ENCODE measurements around the gene ZBTB37.

DNA sequence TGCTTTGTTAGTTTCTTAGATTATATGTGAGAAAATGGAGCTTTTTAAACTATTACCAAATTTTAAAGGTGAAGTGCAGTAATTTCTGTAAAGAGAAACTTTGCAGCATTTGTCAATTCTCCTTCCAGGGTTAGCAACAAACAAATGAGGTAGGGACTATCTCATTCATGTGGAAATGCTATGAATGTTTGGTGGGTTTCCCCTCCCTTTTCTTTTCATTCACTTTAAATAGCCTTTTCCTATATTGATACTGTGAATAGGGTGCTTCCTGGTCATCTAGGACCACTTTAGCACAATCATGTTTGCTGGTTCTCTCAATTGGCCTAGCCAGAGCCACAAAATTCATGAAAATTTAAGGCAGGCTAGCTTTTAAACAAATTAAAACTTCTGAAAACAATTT, 20.6 kb downstream of the ZBTB37 start:
- no peak for TF ChIP-seq POLR2A (IDR thresholded peaks at IDR 0.05)
- TF ChIP-seq, protein P1, sequence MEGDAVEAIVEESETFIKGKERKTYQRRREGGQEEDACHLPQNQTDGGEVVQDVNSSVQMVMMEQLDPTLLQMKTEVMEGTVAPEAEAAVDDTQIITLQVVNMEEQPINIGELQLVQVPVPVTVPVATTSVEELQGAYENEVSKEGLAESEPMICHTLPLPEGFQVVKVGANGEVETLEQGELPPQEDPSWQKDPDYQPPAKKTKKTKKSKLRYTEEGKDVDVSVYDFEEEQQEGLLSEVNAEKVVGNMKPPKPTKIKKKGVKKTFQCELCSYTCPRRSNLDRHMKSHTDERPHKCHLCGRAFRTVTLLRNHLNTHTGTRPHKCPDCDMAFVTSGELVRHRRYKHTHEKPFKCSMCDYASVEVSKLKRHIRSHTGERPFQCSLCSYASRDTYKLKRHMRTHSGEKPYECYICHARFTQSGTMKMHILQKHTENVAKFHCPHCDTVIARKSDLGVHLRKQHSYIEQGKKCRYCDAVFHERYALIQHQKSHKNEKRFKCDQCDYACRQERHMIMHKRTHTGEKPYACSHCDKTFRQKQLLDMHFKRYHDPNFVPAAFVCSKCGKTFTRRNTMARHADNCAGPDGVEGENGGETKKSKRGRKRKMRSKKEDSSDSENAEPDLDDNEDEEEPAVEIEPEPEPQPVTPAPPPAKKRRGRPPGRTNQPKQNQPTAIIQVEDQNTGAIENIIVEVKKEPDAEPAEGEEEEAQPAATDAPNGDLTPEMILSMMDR (IDR thresholded peaks at IDR 0.05), result no peak

All from adrenal gland (tissue), 5 donors.